Liver (tissue), 9 donors: ENCODE results near the gene BAK1. TPM values are rescaled to one million over a fixed set of nuclear protein-coding genes. Genes with fewer than 3 reads are reported as not detected.
"Not testable (repeated sequence)": the region's sequence is repeated elsewhere in the genome, so short reads cannot be mapped to it uniquely, and the experiment has no call there.

Source experiments
- DNase-seq: peaks from one replicate; pipeline ENCODE4 v3.0.0-alpha.2; 2017; ENCODE audit warnings: low spot score
- H3K27ac ChIP-seq, 2 donors: one replicate each; pipeline ENCODE4 v1.7.0; 2013; ENCODE audit warnings: inconsistent platforms in 2 of 2, low read length in 2 of 2, control low read depth in 1 of 2, low read depth in 1 of 2, mild to moderate bottlenecking in 1 of 2
- H3K27me3 ChIP-seq, 4 donors: one replicate each; pipeline versions ENCODE4 v1.6.1 to v1.7.0; 2013; ENCODE audit warnings: low read length in 3 of 4, inconsistent platforms in 1 of 4, mild to moderate bottlenecking in 1 of 4, moderate library complexity in 1 of 4; ENCODE audit not compliant: control insufficient read depth in 4 of 4, insufficient read depth in 4 of 4
- H3K36me3 ChIP-seq, 4 donors: one replicate each; pipeline versions ENCODE4 v1.6.1 to v1.7.0; 2013; ENCODE audit warnings: low read length in 3 of 4, mild to moderate bottlenecking in 3 of 4, low read depth in 1 of 4, moderate library complexity in 1 of 4; ENCODE audit not compliant: control insufficient read depth in 4 of 4, insufficient read depth in 3 of 4
- H3K4me1 ChIP-seq, 4 donors: one replicate each; pipeline versions ENCODE4 v1.6.1 to v1.7.0; 2013; ENCODE audit warnings: low read length in 3 of 4, mild to moderate bottlenecking in 3 of 4, moderate library complexity in 1 of 4; ENCODE audit not compliant: control insufficient read depth in 4 of 4, insufficient read depth in 4 of 4
- H3K4me3 ChIP-seq, 3 donors: one replicate each; pipeline versions ENCODE4 v1.6.1 to v1.7.0; 2013; ENCODE audit warnings: low read length in 3 of 3, control low read depth in 1 of 3, low read depth in 1 of 3, mild to moderate bottlenecking in 1 of 3
- H3K9ac ChIP-seq, 2 donors: one replicate each; pipeline ENCODE4 v1.7.0; 2013; ENCODE audit warnings: low read length in 2 of 2, mild to moderate bottlenecking in 2 of 2, moderate library complexity in 2 of 2, control low read depth in 1 of 2, low read depth in 1 of 2
- H3K9me3 ChIP-seq, 4 donors: one replicate each; pipeline versions ENCODE4 v1.6.1 to v1.7.0; 2013; ENCODE audit warnings: low read length in 3 of 4; ENCODE audit not compliant: control insufficient read depth in 4 of 4
- GABPA ChIP-seq, 2 donors: IDR thresholded peaks in 1 of 2; conservative IDR thresholded peaks in 1 of 2; 2 replicates each; pipeline ENCODE4 v1.6.1; 2016; ENCODE audit warnings: antibody characterized with exemption in 2 of 2, mild to moderate bottlenecking in 1 of 2, moderate library complexity in 1 of 2
- HNF4A ChIP-seq, 2 donors: conservative IDR thresholded peaks; 2 replicates each; pipeline ENCODE4 v1.6.1; 2016; ENCODE audit warnings: antibody characterized with exemption in 2 of 2, mild to moderate bottlenecking in 2 of 2
- RAD21 ChIP-seq, 2 donors: IDR thresholded peaks; 2 replicates each; pipeline ENCODE4 v1.6.1; 2016; ENCODE audit warnings: antibody characterized with exemption in 2 of 2, mild to moderate bottlenecking in 2 of 2
- REST ChIP-seq: IDR thresholded peaks from 2 replicates; pipeline ENCODE4 v1.6.1; 2016; ENCODE audit warnings: antibody characterized with exemption, mild to moderate bottlenecking
- ZBTB33 ChIP-seq: IDR thresholded peaks from 2 replicates; pipeline ENCODE4 v1.6.1; 2016; ENCODE audit warnings: antibody characterized with exemption
- whole genome bisulfite sequencing: extraction: QIAGEN DNeasy Blood & Tissue Kit; methylation state at CpG from one replicate; pipeline ENCODE4 v1.1.7; 2013; 5-methylcytosine and 5-hydroxymethylcytosine counted together
- polyA plus RNA-seq, 2 donors: library from polyadenylated mRNA; stranded (reverse) in 1 of 2; unstranded in 1 of 2; fragments of 200-250 nt in 1 of 2; fragments of >200 nt in 1 of 2; fragmentation: Nextera tagmentation in 1 of 2; extraction: Ambion mirVana in 1 of 2; gene quantifications; one replicate each; pipeline versions ENCODE4 v1.2.1 to v1.2.3, GENCODE V29; 2013 to 2015
- total RNA-seq, 2 donors: library from RNA; depleted of rRNA; stranded (reverse); fragments of >200 nt; gene quantifications; one replicate each; pipeline ENCODE4 v1.2.3, GENCODE V29; 2014
- donor health status: healthy.
- donor health status: healthy.
- donor health status: healthy.
- donor health status: healthy.
- donor health status: healthy.

BAK1 gene
- total and polyA plus RNA-seq, 4 donors = 2.4 to 8.7 (median 5.3) TPM

GRCh38 chr6:33540768-33541167 is 39.3 kb downstream of the BAK1 start (continued):
- TF ChIP-seq REST (no peak), RAD21 (IDR thresholded peaks at IDR 0.05) (no peak), HNF4A (conservative IDR thresholded peaks at IDR 0.05) (no peak), GABPA (IDR thresholded peaks at IDR 0.05 in 1 of 2, conservative IDR thresholded peaks at IDR 0.05 in 1 of 2) (no peak), ZBTB33 (no peak)

- Histone ChIP-seq H3K4me1 (no peaks in the 10 kb centered on the region), H3K27ac (no peak overlapping the region), H3K9ac (no peak overlapping the region), H3K36me3 (no peaks in the 10 kb centered on the region), H3K9me3 (no peaks in the 10 kb centered on the region), H3K4me3 (no peak overlapping the region), H3K27me3 (no peaks in the 10 kb centered on the region)
- WGBS = 95% methylated on average over 3 of the region's 3 CpGs
- no peak for TF ChIP-seq RAD21 (IDR thresholded peaks at IDR 0.05)
- DNase-seq = no peak
Measured at GRCh38 chr6:33534702-33535101, 45.4 kb downstream of the BAK1 start.

- not testable (repeated sequence) for H3K9ac ChIP-seq, H3K9me3 ChIP-seq, DNase-seq, H3K4me1 ChIP-seq, H3K27me3 ChIP-seq, H3K27ac ChIP-seq, H3K36me3 ChIP-seq, H3K4me3 ChIP-seq
- WGBS = 81% methylated on average over 22 of the region's 22 CpGs
Measured at GRCh38 chr6:33533163-33533869, 46.8 kb downstream of the BAK1 start.

GRCh38 chr6:33532431-33532830 is 47.6 kb downstream of the BAK1 start:
- not testable (repeated sequence) for H3K9me3 ChIP-seq, H3K27ac ChIP-seq, DNase-seq, H3K36me3 ChIP-seq, H3K4me3 ChIP-seq, H3K4me1 ChIP-seq, H3K27me3 ChIP-seq, H3K9ac ChIP-seq
- 96% methylated on average over 15 of the region's 25 CpGs for WGBS

GRCh38 chr6:33530617-33531016 is 49.5 kb downstream of the BAK1 start:
- not testable (repeated sequence) for H3K36me3 ChIP-seq, H3K9me3 ChIP-seq, DNase-seq, H3K9ac ChIP-seq, H3K4me1 ChIP-seq, H3K27ac ChIP-seq, H3K27me3 ChIP-seq, H3K4me3 ChIP-seq
